Astrocyte (in vitro differentiated cells and primary cell): ENCODE measurements around the gene ITPR2.

Experiments used
- CTCF ChIP-seq: IDR thresholded peaks from 2 replicates; pipeline ENCODE4 v1.5.1; 2011; ENCODE audit warnings: low read depth, mild to moderate bottlenecking, inconsistent platforms, low read length, moderate library complexity; ENCODE audit not compliant: insufficient read depth
- EZH2 ChIP-seq: IDR thresholded peaks from 2 replicates; pipeline ENCODE4 v1.6.1; 2012; ENCODE audit warnings: mild to moderate bottlenecking, low read length, inconsistent platforms; ENCODE audit not compliant: insufficient read depth

DNA sequence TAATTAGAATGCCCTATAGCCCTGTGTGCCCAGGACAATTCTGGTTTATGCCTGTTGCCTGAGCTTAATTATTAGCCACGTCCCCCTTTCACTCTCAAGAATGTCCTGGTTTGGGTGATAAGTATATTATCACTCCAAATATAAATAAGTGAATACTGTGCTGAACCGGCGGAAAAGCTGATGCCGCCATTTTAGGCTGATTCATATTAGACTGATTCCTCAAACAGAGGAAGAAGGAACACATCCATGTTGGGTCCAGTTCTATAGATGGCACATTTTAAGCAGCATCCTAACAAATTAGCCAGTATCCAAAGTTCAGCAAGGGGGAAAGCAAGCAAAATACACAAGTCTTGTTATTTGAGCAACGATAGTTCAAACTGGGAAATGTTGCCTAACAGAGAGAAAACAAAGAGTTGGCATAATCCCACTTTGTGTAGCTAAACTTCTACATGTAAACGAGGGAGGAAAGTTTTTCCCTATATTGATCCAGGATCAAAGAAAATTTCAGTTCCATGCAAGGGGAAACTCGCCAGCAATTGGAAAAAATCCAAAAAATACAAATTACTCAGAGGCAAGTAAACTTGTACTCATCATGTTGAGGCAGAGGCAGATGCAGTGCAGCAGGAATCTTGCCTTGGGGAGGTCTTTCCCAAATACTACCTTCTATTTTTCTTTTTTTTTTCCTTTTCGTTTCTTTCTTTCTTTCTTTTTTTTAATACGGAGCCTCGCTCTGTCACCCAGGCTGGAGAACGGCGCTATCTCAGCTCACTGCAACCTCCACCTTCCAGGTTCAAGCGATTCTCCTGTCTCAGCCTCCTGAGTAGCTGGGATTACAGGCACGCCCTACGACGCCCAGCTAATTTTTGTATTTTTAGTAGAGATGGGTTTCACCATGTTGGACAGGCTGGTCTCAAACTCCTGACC is 96.2 kb downstream of the ITPR2 start:
- TF ChIP-seq CTCF (no peak), EZH2 (no peak)
